GM21737 (cell line): ENCODE measurements around the gene NISCH.
"Not testable (repeated sequence)": the region's sequence is repeated elsewhere in the genome, so short reads cannot be mapped to it uniquely, and the experiment has no call there.

Experiments
- ATAC-seq: cut with Tn5 transposase; IDR thresholded peaks from one replicate; pipeline ENCODE4 v1.9.1; 2021; ENCODE audit warnings: mild to moderate bottlenecking, moderate library complexity; ENCODE audit not compliant: unreplicated experiment

The NISCH gene

GRCh38 chr3:52524258-52524751 lies 68.9 kb downstream of the NISCH start:
- no peak for ATAC-seq

- no peak for ATAC-seq
Measured at GRCh38 chr3:52524752-52525679, 69.6 kb downstream of the NISCH start.

- ATAC-seq, result no peak
Measured at GRCh38 chr3:52525680-52526561, 70.5 kb downstream of the NISCH start.

- ATAC-seq, result not testable (repeated sequence)
Measured at GRCh38 chr3:52526671-52527038, 71.3 kb downstream of the NISCH start.

- no peak for ATAC-seq
Measured at GRCh38 chr3:52527039-52527731, 71.8 kb downstream of the NISCH start.

- ATAC-seq, result no peak
Measured at GRCh38 chr3:52527732-52528585, 72.6 kb downstream of the NISCH start.

GRCh38 chr3:52528586-52529375 lies 73.4 kb downstream of the NISCH start:
- no peak for ATAC-seq

- no peak for ATAC-seq
Measured at GRCh38 chr3:52529376-52530333, 74.3 kb downstream of the NISCH start.

GRCh38 chr3:52530918-52531826 lies 75.8 kb downstream of the NISCH start:
- ATAC-seq, result no peak

GRCh38 chr3:52531860-52532516 lies 76.6 kb downstream of the NISCH start:
- no peak for ATAC-seq

- no peak for ATAC-seq
Measured at GRCh38 chr3:52532517-52532837, 77.1 kb downstream of the NISCH start.

GRCh38 chr3:52532838-52533622 lies 77.6 kb downstream of the NISCH start:
- ATAC-seq, result no peak

GRCh38 chr3:52533623-52534280 lies 78.3 kb downstream of the NISCH start, which contains the start of gene NT5DC2:
Gene NT5DC2, minus strand, starts transcription at chr3:52533857. Its CDS starts 120 bp downstream, at chr3:52533737.
- ATAC-seq, result peak; percentile 32

GRCh38 chr3:52534281-52535183 lies 79.1 kb downstream of the NISCH start:
- ATAC-seq, result no peak
